ENCODE results near the gene GABBR2. TPM values are rescaled to one million over a fixed set of nuclear protein-coding genes. Genes with fewer than 3 reads are reported as not detected.

The GABBR2 gene
- total and polyA plus RNA-seq, 2 of the 8 experiments (the other 6 are each of a cell fraction or from before 2014, with no cell fraction given) = 0.50 to 1.2 TPM

- Histone ChIP-seq H2BK5ac (ENCODE audit: low read depth, low read length) (no peak overlapping the region), H3K14ac (ENCODE audit: insufficient read length) (no peak overlapping the region), H3K4me1 (replicated peaks in 1 of 4; ENCODE audit: control insufficient read depth in 3 of 4, insufficient read depth in 4 of 4, low read length in 3 of 4) (no peaks in the 10 kb centered on the region), H3K9me3 (ENCODE audit: insufficient read depth in 2 of 2, low read depth in 1 of 2, low read length in 1 of 2) (no peaks in the 10 kb centered on the region), H2AFZ (ENCODE audit: low read length) (no peak overlapping the region), H3K36me3 (ENCODE audit: control insufficient read depth in 2 of 4, insufficient read depth in 4 of 4, low read length in 3 of 4) (no peaks in the 10 kb centered on the region), H2AK5ac (ENCODE audit: low read depth, low read length) (0 out of 2 replicates have a peak overlapping the region, but pooled peaks have one; percentile 65), H3K23ac (ENCODE audit: insufficient read length) (no peak overlapping the region), H3K4me3 (ENCODE audit: extremely low read depth in 1 of 4, insufficient read depth in 2 of 4, low read depth in 3 of 4, low read length in 4 of 4) (no peak overlapping the region), H4K5ac (ENCODE audit: insufficient read length, low read depth, low read length) (no peak overlapping the region), H3K23me2 (ENCODE audit: low read depth, low read length) (no peaks in the 10 kb centered on the region), H4K8ac (ENCODE audit: extremely low read depth, insufficient read depth, low read length) (no peak overlapping the region), H2BK120ac (replicated peaks; ENCODE audit: low read depth, low read length) (no peak overlapping the region), H3K4ac (replicated peaks; ENCODE audit: insufficient read length, low read depth, low read length) (no peak overlapping the region), H3K4me2 (ENCODE audit: insufficient read depth in 1 of 2, low read depth in 2 of 2, low read length in 2 of 2) (no peak overlapping the region), H3K79me2 (ENCODE audit: control insufficient read depth in 1 of 2, insufficient read depth in 2 of 2, low read length in 2 of 2) (no peaks in the 10 kb centered on the region), H4K20me1 (replicated peaks in 1 of 2; ENCODE audit: control insufficient read depth in 1 of 2, insufficient read depth in 2 of 2, low read length in 2 of 2) (no peaks in the 10 kb centered on the region), H3K27ac (ENCODE audit: low read depth, low read length) (no peak overlapping the region), H4K91ac (replicated peaks; ENCODE audit: insufficient read length, low read length) (no peak overlapping the region), H3K18ac (ENCODE audit: extremely low read depth, low read length) (no peak overlapping the region), H3K56ac (replicated peaks; ENCODE audit: insufficient read length, low read depth, low read length) (no peak overlapping the region), H3K79me1 (ENCODE audit: low read depth, low read length) (no peaks in the 10 kb centered on the region), H3K9ac (replicated peaks in 1 of 4; ENCODE audit: extremely low read depth in 1 of 4, low read depth in 3 of 4, low read length in 3 of 4) (no peak overlapping the region), H2BK15ac (ENCODE audit: low read length) (no peak overlapping the region), H2BK12ac (ENCODE audit: low read depth, low read length) (peak overlapping the region; percentile 77; the same call in 1 of the 2 replicates), H3K27me3 (replicated peaks in 1 of 4; ENCODE audit: control insufficient read depth in 3 of 4, extremely low read depth in 1 of 4, insufficient read depth in 3 of 4, low read length in 3 of 4) (no peaks in the 10 kb centered on the region), H2BK20ac (ENCODE audit: low read length) (0 out of 2 replicates have a peak overlapping the region, but pooled peaks have one; percentile 61)
- POLR2A ChIA-PET (ENCODE audit: partially characterized antibody) = no interaction called here
- CTCF ChIA-PET (ENCODE audit: partially characterized antibody) = no interaction called here
- no peak for FAIRE-seq
- 92% methylated on average over 8 of the region's 8 CpGs; no CpG with 5 or more reads in 1 of the 2 experiments for WGBS, 2 experiments (ENCODE audit: extremely low coverage in 1 of 2, insufficient coverage in 1 of 2, insufficient read length in 1 of 2, insufficient replicate concordance in 2 of 2, low coverage in 1 of 2, low lambda C conversion rate in 2 of 2, missing lambda C conversion rate in 1 of 2)
- no peak for DNase-seq (ENCODE audit: low read depth in 1 of 2, low spot score in 2 of 2)
- no peak for TF ChIP-seq HDAC6 (IDR thresholded peaks at IDR 0.05; ENCODE audit: low read depth, low read length)
- TF ChIP-seq BRCA1 (IDR thresholded peaks at IDR 0.05; ENCODE audit: low read depth, low read length) = no peak
- TF ChIP-seq MAX (IDR thresholded peaks at IDR 0.05) = no peak
- no peak for TF ChIP-seq SP2 (IDR thresholded peaks at IDR 0.05; ENCODE audit: low read length)
- no peak for TF ChIP-seq CREB1 (IDR thresholded peaks at IDR 0.05)
- no peak for TF ChIP-seq RAD21 (IDR thresholded peaks at IDR 0.05 in 1 of 2, conservative IDR thresholded peaks at IDR 0.05 in 1 of 2; ENCODE audit: low read depth in 2 of 2, low read length in 2 of 2)
- no peak for TF ChIP-seq RBBP5 (IDR thresholded peaks at IDR 0.05; ENCODE audit: borderline replicate concordance, low read depth, low read length)
- no peak for TF ChIP-seq ZNF274 (IDR thresholded peaks at IDR 0.05; ENCODE audit: borderline replicate concordance, extremely low read depth, low read length)
- no peak for TF ChIP-seq ATF2 (IDR thresholded peaks at IDR 0.05; ENCODE audit: low read length)
- no peak for TF ChIP-seq TAF1 (IDR thresholded peaks at IDR 0.05; ENCODE audit: low read depth, low read length)
- TF ChIP-seq RXRA (IDR thresholded peaks at IDR 0.05; ENCODE audit: insufficient read depth, low read depth, low read length) = no peak
These were observed 103.6 kb downstream of the GABBR2 start for GRCh38 chr9:98605116-98605515.

Measured in H1 (cell line).